ENCODE data around the gene RIMS1. TPM values are rescaled to one million over a fixed set of nuclear protein-coding genes. Genes with fewer than 3 reads are reported as not detected.
A peak's percentile ranks its signal among the peaks of the same experiment; 100 is the strongest.

RIMS1 gene
- total RNA-seq, 1 donor = 0.63 TPM

- TF ChIP-seq CTCF (IDR thresholded peaks at IDR 0.05; ENCODE audit: insufficient read depth, low read length) = no peak
- H3K4me3 ChIP-seq (ENCODE audit: low read depth, low read length) = no peak overlapping the region
- no peak for DNase-seq (ENCODE audit: low read depth)
Observed at GRCh38 chr6:72261554-72261953, 375.2 kb downstream of the RIMS1 start.

- H3K4me3 ChIP-seq (ENCODE audit: low read depth, low read length) = no peak overlapping the region
- DNase-seq (ENCODE audit: low read depth) = no peak
- no peak for TF ChIP-seq CTCF (IDR thresholded peaks at IDR 0.05; ENCODE audit: insufficient read depth, low read length)
Observed at GRCh38 chr6:72262254-72262653, 375.9 kb downstream of the RIMS1 start.

- DNase-seq (ENCODE audit: low read depth) = no peak
Observed at GRCh38 chr6:72267470-72267869, 381.1 kb downstream of the RIMS1 start.

GRCh38 chr6:72271531-72271930 is 385.2 kb downstream of the RIMS1 start:
- no peak for DNase-seq (ENCODE audit: low read depth)
- no peak for TF ChIP-seq CTCF (IDR thresholded peaks at IDR 0.05; ENCODE audit: insufficient read depth, low read length)
- no peak overlapping the region for H3K4me3 ChIP-seq (ENCODE audit: low read depth, low read length)

More at GRCh38 chr6:72267470-72267869, 381.1 kb downstream of the RIMS1 start:
- no peak overlapping the region for H3K4me3 ChIP-seq (ENCODE audit: low read depth, low read length)
- no peak for TF ChIP-seq CTCF (IDR thresholded peaks at IDR 0.05; ENCODE audit: insufficient read depth, low read length)

- TF ChIP-seq CTCF (IDR thresholded peaks at IDR 0.05; ENCODE audit: insufficient read depth, low read length) = no peak
- DNase-seq (ENCODE audit: low read depth) = peak; percentile 0
- H3K4me3 ChIP-seq (ENCODE audit: low read depth, low read length) = no peak overlapping the region
Observed at GRCh38 chr6:72272958-72273357, 386.6 kb downstream of the RIMS1 start.

- TF ChIP-seq CTCF (IDR thresholded peaks at IDR 0.05; ENCODE audit: insufficient read depth, low read length) = no peak
- DNase-seq (ENCODE audit: low read depth) = no peak
- no peak overlapping the region for H3K4me3 ChIP-seq (ENCODE audit: low read depth, low read length)
Observed at GRCh38 chr6:72275888-72276287, 389.5 kb downstream of the RIMS1 start.

GRCh38 chr6:72282201-72282600 is 395.9 kb downstream of the RIMS1 start:
- no peak for DNase-seq (ENCODE audit: low read depth)
- TF ChIP-seq CTCF (IDR thresholded peaks at IDR 0.05; ENCODE audit: insufficient read depth, low read length) = no peak
- no peak overlapping the region for H3K4me3 ChIP-seq (ENCODE audit: low read depth, low read length)
